Measurements from ENCODE around the gene SH2D6.

GRCh38 chr2:85396531-85397470 is 21.7 kb upstream of the SH2D6 start:
- TF ChIP-seq POLR2AphosphoS5 (IDR thresholded peaks at IDR 0.05; ENCODE audit: low read depth, low read length) (no peak), TAF1 (IDR thresholded peaks at IDR 0.05; ENCODE audit: borderline replicate concordance, insufficient read depth, low read length) (no peak), SIN3A (IDR thresholded peaks at IDR 0.05; ENCODE audit: borderline replicate concordance, insufficient read depth, low read length) (no peak)

Measured in PFSK-1 (cell line).